Activated CD8-positive, alpha-beta memory T cell treated with anti-CD3 and anti-CD28 coated beads, Interleukin-2, amount 50 U/mL, for 24 hours (primary cell): Measurements from ENCODE around the gene LRRC8A.
"Not testable (repeated sequence)": the region's sequence is repeated elsewhere in the genome, so short reads cannot be mapped to it uniquely, and the experiment has no call there.

Experiments used
- DNase-seq: peaks from one replicate; pipeline ENCODE4 v3.0.0-alpha.2; 2020; ENCODE audit errors: extremely low read depth

The LRRC8A gene

GRCh38 chr9:128921881-128922763 is 40.2 kb downstream of the LRRC8A start:
- DNase-seq, result no peak

- no peak for DNase-seq
Measured at GRCh38 chr9:128923493-128923883, 41.6 kb downstream of the LRRC8A start.

- no peak for DNase-seq
Measured at GRCh38 chr9:128927731-128928411, 45.9 kb downstream of the LRRC8A start.

GRCh38 chr9:128928624-128929023 is 46.7 kb downstream of the LRRC8A start:
- no peak for DNase-seq

GRCh38 chr9:128929560-128929959 is 47.6 kb downstream of the LRRC8A start:
- no peak for DNase-seq

GRCh38 chr9:128933731-128934130 is 51.8 kb downstream of the LRRC8A start:
- no peak for DNase-seq

- no peak for DNase-seq
Measured at GRCh38 chr9:128936171-128936865, 54.4 kb downstream of the LRRC8A start.

- DNase-seq, result no peak
Measured at GRCh38 chr9:128937310-128938165, 55.6 kb downstream of the LRRC8A start.

GRCh38 chr9:128940271-128940921 is 58.5 kb downstream of the LRRC8A start:
- no peak for DNase-seq

- DNase-seq, result no peak
Measured at GRCh38 chr9:128940946-128941755, 59.2 kb downstream of the LRRC8A start.

GRCh38 chr9:128943832-128944620 is 62.1 kb downstream of the LRRC8A start:
- DNase-seq, result no peak

- DNase-seq, result not testable (repeated sequence)
Measured at GRCh38 chr9:128944966-128945365, 63.0 kb downstream of the LRRC8A start.

GRCh38 chr9:128945798-128946501 is 64.0 kb downstream of the LRRC8A start:
- DNase-seq, result no peak

GRCh38 chr9:128946571-128947276 is 64.8 kb downstream of the LRRC8A start:
- DNase-seq, result no peak

GRCh38 chr9:128947277-128947526 is 65.3 kb downstream of the LRRC8A start:
- DNase-seq, result no peak

- DNase-seq, result peak; percentile 93
Measured at GRCh38 chr9:128947527-128948301, 65.8 kb downstream of the LRRC8A start, which contains the start of the genes DOLK and NUP188. Gene DOLK, minus strand, starts transcription at chr9:128947603. Its CDS starts 300 bp downstream, at chr9:128947303. Gene NUP188, plus strand, starts transcription at chr9:128947699. Its CDS starts 21 bp downstream, at chr9:128947720.

- DNase-seq, result not testable (repeated sequence)
Measured at GRCh38 chr9:128961403-128961802, 79.5 kb downstream of the LRRC8A start.
